Endodermal cell (in vitro differentiated cells): Measurements from ENCODE around the gene PTPN5. TPM values are rescaled to one million over a fixed set of nuclear protein-coding genes. Genes with fewer than 3 reads are reported as not detected.

Experiments used
- DNase-seq: peaks from one replicate; pipeline ENCODE4 v3.0.0-alpha.2; 2017
- H3K27ac ChIP-seq: 2 replicates; pipeline ENCODE4 v1.5.1; 2013; ENCODE audit warnings: mild to moderate bottlenecking, low read depth, low read length, moderate library complexity
- H3K27me3 ChIP-seq: 2 replicates; pipeline ENCODE4 v1.6.1; 2013; ENCODE audit warnings: mild to moderate bottlenecking, low read length, moderate library complexity; ENCODE audit not compliant: insufficient read depth, control insufficient read depth, poor library complexity, severe bottlenecking
- H3K36me3 ChIP-seq: 2 replicates; pipeline ENCODE4 v1.7.0; 2013; ENCODE audit warnings: mild to moderate bottlenecking, low read length, moderate library complexity; ENCODE audit not compliant: control insufficient read depth, insufficient read depth
- H3K4me1 ChIP-seq: one replicate; pipeline ENCODE4 v1.7.0; 2013; ENCODE audit warnings: low read length; ENCODE audit not compliant: control insufficient read depth, insufficient read depth
- H3K4me3 ChIP-seq: 2 replicates; pipeline ENCODE4 v1.5.1; 2013; ENCODE audit warnings: mild to moderate bottlenecking, low read length, moderate library complexity
- H3K9ac ChIP-seq: 2 replicates; pipeline ENCODE4 v1.6.1; 2013; ENCODE audit warnings: mild to moderate bottlenecking, low read length, moderate library complexity; ENCODE audit not compliant: poor library complexity, severe bottlenecking; ENCODE audit errors: extremely low read depth
- H3K9me3 ChIP-seq: 2 replicates; pipeline ENCODE4 v1.6.1; 2013; ENCODE audit warnings: mild to moderate bottlenecking, low read length, moderate library complexity; ENCODE audit not compliant: control insufficient read depth
- H3K27ac Mint-ChIP-seq: 2 replicates; pipeline ENCODE4 v1.8.0; 2020; ENCODE audit warnings: mixed read lengths
- H3K27me3 Mint-ChIP-seq: 2 replicates; pipeline ENCODE4 v1.8.0; 2021; ENCODE audit warnings: mild to moderate bottlenecking, mixed read lengths; ENCODE audit not compliant: insufficient read depth
- H3K36me3 Mint-ChIP-seq: 2 replicates; pipeline ENCODE4 v1.8.0; 2020; ENCODE audit warnings: low read depth, mixed read lengths
- H3K4me1 Mint-ChIP-seq: 2 replicates; pipeline ENCODE4 v1.8.0; 2020; ENCODE audit warnings: mixed read lengths
- H3K4me3 Mint-ChIP-seq: 2 replicates; pipeline ENCODE4 v1.8.0; 2020; ENCODE audit warnings: mild to moderate bottlenecking, moderate library complexity, mixed read lengths
- H3K9me3 Mint-ChIP-seq: 2 replicates; pipeline ENCODE4 v1.8.0; 2020; ENCODE audit warnings: mild to moderate bottlenecking, mixed read lengths
- CTCF ChIP-seq: fragments of 200-600 bp; sonication (generic); conservative IDR thresholded peaks from 2 replicates; pipeline ENCODE4 v1.5.0; 2021; ENCODE audit warnings: antibody characterized with exemption, mild to moderate bottlenecking
- WGBS, 2 experiments: methylation state at CpG; one replicate each; pipeline versions ENCODE4 v1.1.5 to v1.1.7; 2013; ENCODE audit warnings: missing lambda C conversion rate in 2 of 2, mixed read lengths in 1 of 2; ENCODE audit not compliant: insufficient coverage in 1 of 2, insufficient read length in 1 of 2; 5-methylcytosine and 5-hydroxymethylcytosine counted together
- total RNA-seq, 2 donors: library from RNA; stranded (reverse); fragmentation: NEBNext Ultra II Directional in 1 of 2; extraction: Animal tissue kit (Norgen Biotek cat#: 25700) in 1 of 2; gene quantifications; 2 replicates in 1 of 2; 3 replicates in 1 of 2; pipeline ENCODE4 v1.2.1, GENCODE V29; 2021

PTPN5 gene
- total RNA-seq, 2 donors from 2014 or later, result 27.6 to 51.0 TPM

GRCh38 chr11:18700872-18701271 lies 90.7 kb downstream of the PTPN5 start:
- Mint-ChIP-seq H3K36me3 (peaks cover 7% of the 10 kb centered on the region), H3K27me3 (peaks cover 33% of the 10 kb centered on the region), H3K9me3 (no peaks in the 10 kb centered on the region), H3K4me3 (no peak overlapping the region), H3K27ac (peak overlapping the region; percentile 61), H3K4me1 (peaks cover 36% of the 10 kb centered on the region)
- H3K27ac ChIP-seq, result no peak overlapping the region
- H3K9me3 ChIP-seq, result no peaks in the 10 kb centered on the region
- H3K36me3 ChIP-seq, result peaks cover 4% of the 10 kb centered on the region
- no peak overlapping the region for H3K4me3 ChIP-seq
- TF ChIP-seq CTCF, result no peak
- peaks cover 15% of the 10 kb centered on the region for H3K4me1 ChIP-seq
- H3K27me3 ChIP-seq, result peaks cover 9% of the 10 kb centered on the region
- H3K9ac ChIP-seq, result no peak overlapping the region
- no peak for DNase-seq
- WGBS, 2 experiments, result 91 to 98% methylated on average over 7 of the region's 7 CpGs

- peaks cover 11% of the 10 kb centered on the region for H3K4me1 ChIP-seq
- no peak for DNase-seq
- peaks cover 7% of the 10 kb centered on the region for H3K36me3 Mint-ChIP-seq
- H3K4me3 Mint-ChIP-seq, result peak overlapping the region; percentile 63
- peak overlapping the region; percentile 89 for H3K4me3 ChIP-seq
- H3K36me3 ChIP-seq, result peaks cover 4% of the 10 kb centered on the region
- no peaks in the 10 kb centered on the region for H3K9me3 Mint-ChIP-seq
- H3K4me1 Mint-ChIP-seq, result peaks cover 34% of the 10 kb centered on the region
- TF ChIP-seq CTCF, result no peak
- H3K9me3 ChIP-seq, result no peaks in the 10 kb centered on the region
- H3K27ac Mint-ChIP-seq, result no peak overlapping the region
- WGBS, 2 experiments, result 80% methylated on average over 1 of the region's 1 CpG; no CpG with 5 or more reads in 1 of the 2 experiments
- H3K9ac ChIP-seq, result no peak overlapping the region
- H3K27ac ChIP-seq, result no peak overlapping the region
- H3K27me3 ChIP-seq, result peaks cover 9% of the 10 kb centered on the region
- H3K27me3 Mint-ChIP-seq, result peaks cover 33% of the 10 kb centered on the region
Observed at GRCh38 chr11:18700375-18700774, 91.2 kb downstream of the PTPN5 start.

- Mint-ChIP-seq H3K27me3 (peaks cover 36% of the 10 kb centered on the region), H3K36me3 (peaks cover 7% of the 10 kb centered on the region), H3K27ac (no peak overlapping the region), H3K4me1 (peaks cover 29% of the 10 kb centered on the region), H3K4me3 (peak overlapping the region; percentile 63), H3K9me3 (no peaks in the 10 kb centered on the region)
- Histone ChIP-seq H3K9ac (peak overlapping the region; percentile 4), H3K4me3 (peak overlapping the region; percentile 89), H3K27me3 (peaks cover 9% of the 10 kb centered on the region), H3K9me3 (no peaks in the 10 kb centered on the region), H3K4me1 (peaks cover 9% of the 10 kb centered on the region), H3K27ac (no peak overlapping the region), H3K36me3 (peaks cover 4% of the 10 kb centered on the region)
- no peak for TF ChIP-seq CTCF
- WGBS, 2 experiments, result 86% methylated on average over 3 of the region's 3 CpGs; no CpG with 5 or more reads in 1 of the 2 experiments
- DNase-seq, result no peak
Observed at GRCh38 chr11:18699848-18700261, 91.7 kb downstream of the PTPN5 start.
